Measurements from ENCODE around the gene FAM177B. TPM values are rescaled to one million over a fixed set of nuclear protein-coding genes. Genes with fewer than 3 reads are reported as not detected.

The FAM177B gene
- total RNA-seq, 1 donor from 2014 or later, result not detected

DNA sequence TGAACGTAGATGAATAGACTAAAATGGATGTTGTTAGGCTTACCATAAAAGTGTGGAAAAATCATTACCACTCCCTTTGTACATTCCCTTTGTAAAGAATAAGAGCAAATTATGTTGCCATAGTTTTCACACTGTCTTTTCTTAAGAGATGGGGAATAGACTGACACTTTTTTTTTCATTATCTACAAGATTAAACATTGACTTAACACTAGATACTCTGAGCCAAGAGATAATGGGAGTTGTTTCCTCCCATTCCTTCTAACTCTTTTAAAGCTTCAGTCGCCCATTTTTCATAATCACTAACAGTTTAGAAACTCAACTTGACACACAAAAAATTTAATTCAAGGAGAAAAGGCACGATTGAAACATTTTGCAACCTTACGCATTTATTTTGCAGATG lies 34.8 kb upstream of the FAM177B start:
- FAIRE-seq (no peak), DNase-seq (ENCODE audit: low read depth) (no peak)
- Histone ChIP-seq H3K4me3 (ENCODE audit: low read depth, low read length) (no peak overlapping the region), H3K27me3 (ENCODE audit: control insufficient read depth, insufficient read depth, low read length) (no peaks in the 10 kb centered on the region), H3K36me3 (ENCODE audit: control insufficient read depth, insufficient read depth, low read length) (peaks cover 2% of the 10 kb centered on the region)
- TF ChIP-seq, protein P1, sequence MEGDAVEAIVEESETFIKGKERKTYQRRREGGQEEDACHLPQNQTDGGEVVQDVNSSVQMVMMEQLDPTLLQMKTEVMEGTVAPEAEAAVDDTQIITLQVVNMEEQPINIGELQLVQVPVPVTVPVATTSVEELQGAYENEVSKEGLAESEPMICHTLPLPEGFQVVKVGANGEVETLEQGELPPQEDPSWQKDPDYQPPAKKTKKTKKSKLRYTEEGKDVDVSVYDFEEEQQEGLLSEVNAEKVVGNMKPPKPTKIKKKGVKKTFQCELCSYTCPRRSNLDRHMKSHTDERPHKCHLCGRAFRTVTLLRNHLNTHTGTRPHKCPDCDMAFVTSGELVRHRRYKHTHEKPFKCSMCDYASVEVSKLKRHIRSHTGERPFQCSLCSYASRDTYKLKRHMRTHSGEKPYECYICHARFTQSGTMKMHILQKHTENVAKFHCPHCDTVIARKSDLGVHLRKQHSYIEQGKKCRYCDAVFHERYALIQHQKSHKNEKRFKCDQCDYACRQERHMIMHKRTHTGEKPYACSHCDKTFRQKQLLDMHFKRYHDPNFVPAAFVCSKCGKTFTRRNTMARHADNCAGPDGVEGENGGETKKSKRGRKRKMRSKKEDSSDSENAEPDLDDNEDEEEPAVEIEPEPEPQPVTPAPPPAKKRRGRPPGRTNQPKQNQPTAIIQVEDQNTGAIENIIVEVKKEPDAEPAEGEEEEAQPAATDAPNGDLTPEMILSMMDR (IDR thresholded peaks at IDR 0.05; ENCODE audit: insufficient read depth, low read length, severe bottlenecking), result no peak

DNA sequence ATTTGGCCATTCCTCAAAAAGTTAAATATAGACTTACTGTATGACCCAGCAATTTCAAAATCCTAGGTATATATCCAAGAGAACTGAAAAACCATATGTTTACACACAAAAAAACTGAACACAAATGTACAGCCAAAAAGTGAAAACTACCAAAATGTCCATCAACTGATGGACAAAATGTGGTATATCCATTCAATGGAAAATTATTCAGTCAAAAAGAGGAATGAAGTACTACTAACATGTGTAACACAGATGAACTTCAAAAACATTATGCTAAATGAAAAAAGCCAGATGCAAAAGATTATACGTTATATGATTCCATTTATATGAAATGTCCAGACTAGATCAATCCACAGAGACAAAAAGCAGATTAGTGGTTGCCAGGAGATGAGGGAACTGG lies 32.7 kb upstream of the FAM177B start:
- DNase-seq (ENCODE audit: low read depth) (no peak), FAIRE-seq (no peak)
- no peak overlapping the region for H3K4me3 ChIP-seq (ENCODE audit: low read depth, low read length)
- peaks cover 2% of the 10 kb centered on the region for H3K36me3 ChIP-seq (ENCODE audit: control insufficient read depth, insufficient read depth, low read length)
- no peaks in the 10 kb centered on the region for H3K27me3 ChIP-seq (ENCODE audit: control insufficient read depth, insufficient read depth, low read length)
- TF ChIP-seq, protein P1 (IDR thresholded peaks at IDR 0.05; ENCODE audit: insufficient read depth, low read length, severe bottlenecking), result no peak

DNA sequence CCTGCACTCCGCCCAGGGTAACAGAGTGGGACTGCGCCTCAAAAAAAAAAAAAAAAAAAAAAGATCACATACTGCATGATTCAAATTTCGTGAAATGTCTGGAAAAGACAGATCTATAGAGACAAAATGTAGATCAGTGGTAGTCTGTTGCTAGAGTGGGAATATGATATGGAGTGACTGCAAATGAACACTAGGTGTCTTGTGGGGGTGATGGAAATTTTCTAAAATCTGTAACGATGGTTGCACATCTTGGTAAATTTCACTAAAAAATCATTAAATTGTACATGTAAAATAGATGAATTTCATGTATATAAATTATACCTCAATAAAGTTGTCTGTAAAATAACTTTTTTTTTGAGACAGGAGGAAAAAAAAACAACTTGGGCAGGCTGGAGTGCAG lies 30.2 kb upstream of the FAM177B start:
- no peaks in the 10 kb centered on the region for H3K27me3 ChIP-seq (ENCODE audit: control insufficient read depth, insufficient read depth, low read length)
- peaks cover 2% of the 10 kb centered on the region for H3K36me3 ChIP-seq (ENCODE audit: control insufficient read depth, insufficient read depth, low read length)
- FAIRE-seq (no peak), DNase-seq (ENCODE audit: low read depth) (no peak)
- H3K4me3 ChIP-seq (ENCODE audit: low read depth, low read length), result no peak overlapping the region
- TF ChIP-seq, protein P1 (IDR thresholded peaks at IDR 0.05; ENCODE audit: insufficient read depth, low read length, severe bottlenecking), result no peak

DNA sequence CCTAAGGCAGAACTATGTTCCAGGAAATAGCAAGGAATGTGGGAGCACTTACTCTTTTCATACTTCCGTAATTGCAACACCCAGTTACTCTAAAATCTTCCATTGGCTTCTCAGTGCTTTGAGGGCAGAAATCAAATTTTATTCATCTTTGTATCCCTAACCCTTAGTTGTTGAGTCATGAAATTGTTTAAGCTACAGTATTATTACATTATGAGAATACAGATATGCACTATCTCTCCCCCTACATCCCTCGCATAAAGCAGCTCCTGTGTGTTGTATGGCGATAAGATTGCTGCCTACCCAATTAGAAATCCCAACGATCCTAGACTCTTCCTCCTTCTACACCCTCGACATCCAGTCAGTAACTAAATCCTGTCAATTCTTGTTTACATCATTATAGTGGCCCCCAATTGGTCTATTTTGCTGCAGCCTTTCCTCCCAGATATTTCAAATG lies 27.3 kb upstream of the FAM177B start:
- H3K27me3 ChIP-seq (ENCODE audit: control insufficient read depth, insufficient read depth, low read length), result no peaks in the 10 kb centered on the region
- H3K4me3 ChIP-seq (ENCODE audit: low read depth, low read length), result no peak overlapping the region
- DNase-seq (ENCODE audit: low read depth) (no peak), FAIRE-seq (no peak)
- peaks cover 2% of the 10 kb centered on the region for H3K36me3 ChIP-seq (ENCODE audit: control insufficient read depth, insufficient read depth, low read length)
- TF ChIP-seq, protein P1 (IDR thresholded peaks at IDR 0.05; ENCODE audit: insufficient read depth, low read length, severe bottlenecking), result no peak

DNA sequence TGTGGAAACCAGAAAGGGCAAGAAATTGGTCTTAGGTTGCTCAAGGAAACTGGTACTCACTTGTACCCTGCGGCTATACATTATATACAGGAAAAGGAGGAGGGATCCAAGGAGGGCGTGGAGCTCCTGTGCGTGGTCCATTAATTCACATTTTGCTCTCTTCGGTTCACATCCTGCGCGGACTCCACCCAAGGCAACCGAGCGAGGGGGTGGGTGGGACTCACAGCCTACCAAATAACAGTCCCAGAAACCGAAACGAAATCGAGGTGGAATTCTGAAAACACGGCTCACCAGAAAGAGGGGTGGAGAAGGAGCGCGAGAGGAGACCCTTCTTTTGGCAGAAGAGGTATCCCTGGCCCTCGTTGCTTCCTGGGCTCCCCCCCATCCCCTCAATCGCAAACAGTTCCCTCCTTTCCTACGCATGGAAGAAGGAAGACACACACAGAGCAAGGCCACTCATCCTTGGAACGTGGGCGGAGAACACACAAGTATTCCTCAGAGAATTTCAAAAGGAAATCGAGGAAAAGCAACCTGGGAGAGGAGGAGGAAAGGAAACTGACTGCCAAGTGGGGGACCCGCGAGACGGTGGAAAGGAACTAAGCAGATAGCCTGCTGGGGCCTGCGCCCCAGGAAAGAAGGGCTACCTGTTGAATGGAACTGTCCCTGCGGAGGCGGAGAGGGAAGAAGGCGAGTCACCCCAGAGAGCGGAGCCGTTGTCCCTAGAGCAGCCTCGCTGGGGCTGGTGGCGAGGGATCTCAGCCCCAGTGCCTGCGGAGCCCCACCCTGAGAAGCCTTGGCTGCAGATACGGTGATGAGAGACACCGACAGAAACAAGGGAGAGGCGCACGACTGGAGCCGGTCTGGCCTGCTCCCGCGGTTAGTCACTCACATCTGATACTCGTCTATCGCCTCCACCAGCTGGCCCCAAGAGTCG lies 25.4 kb upstream of the FAM177B start:
- Histone ChIP-seq H3K27me3 (ENCODE audit: control insufficient read depth, insufficient read depth, low read length) (no peaks in the 10 kb centered on the region), H3K36me3 (ENCODE audit: control insufficient read depth, insufficient read depth, low read length) (peaks cover 2% of the 10 kb centered on the region), H3K4me3 (ENCODE audit: low read depth, low read length) (peak overlapping the region; percentile 49)
- TF ChIP-seq, protein P1 (IDR thresholded peaks at IDR 0.05; ENCODE audit: insufficient read depth, low read length, severe bottlenecking), result no peak
- DNase-seq (ENCODE audit: low read depth) (peak; percentile 83), FAIRE-seq (no peak)
